DOHH2 (cell line): ENCODE results near the gene TBCD.
A peak's percentile ranks its signal among the peaks of the same experiment; 100 is the strongest.
"Not testable (repeated sequence)": the region's sequence is repeated elsewhere in the genome, so short reads cannot be mapped to it uniquely, and the experiment has no call there.

Experiments
- H3F3A ChIP-seq: fragments of 200-600 bp; sonication (generic), shearing (Covaris generic); 2 replicates; pipeline ENCODE4 v1.6.0; 2016; ENCODE audit warnings: antibody characterized with exemption, mild to moderate bottlenecking; ENCODE audit not compliant: control insufficient read depth, insufficient read depth
- H3K27ac ChIP-seq: fragments of 200-600 bp; sonication (generic); 2 replicates; pipeline ENCODE4 v1.5.1; 2014; ENCODE audit warnings: low read depth, mild to moderate bottlenecking, low read length, moderate library complexity
- H3K27me3 ChIP-seq: fragments of 200-600 bp; sonication (generic); 2 replicates; pipeline ENCODE4 v1.6.1; 2014; ENCODE audit warnings: mild to moderate bottlenecking, low read length, mixed read lengths; ENCODE audit not compliant: control insufficient read depth
- H3K36me3 ChIP-seq: fragments of 200-600 bp; sonication (generic); 2 replicates; pipeline ENCODE4 v1.6.1; 2014; ENCODE audit warnings: mild to moderate bottlenecking, low read length, moderate library complexity, mixed read lengths; ENCODE audit not compliant: control insufficient read depth
- H3K4me1 ChIP-seq: fragments of 200-600 bp; sonication (generic); 2 replicates; pipeline ENCODE4 v1.6.1; 2014; ENCODE audit warnings: mild to moderate bottlenecking, low read length, mixed read lengths; ENCODE audit not compliant: control insufficient read depth
- H3K4me2 ChIP-seq: fragments of 200-600 bp; sonication (generic); 2 replicates; pipeline ENCODE4 v1.6.0; 2014; ENCODE audit warnings: mild to moderate bottlenecking, low read length, moderate library complexity
- H3K4me3 ChIP-seq: fragments of 200-600 bp; sonication (generic); 2 replicates; pipeline ENCODE4 v1.5.1; 2014; ENCODE audit warnings: mild to moderate bottlenecking, low read length, mixed read lengths
- H3K79me2 ChIP-seq: fragments of 200-600 bp; sonication (generic); 2 replicates; pipeline ENCODE4 v1.6.1; 2014; ENCODE audit warnings: mild to moderate bottlenecking, low read length, mixed read lengths; ENCODE audit not compliant: control insufficient read depth
- H3K9me2 ChIP-seq: fragments of 200-600 bp; sonication (generic); replicated peaks from 2 replicates; pipeline ENCODE4 v1.6.1; 2014; ENCODE audit warnings: mild to moderate bottlenecking, low read length, mixed read lengths; ENCODE audit not compliant: control insufficient read depth
- H3K9me3 ChIP-seq: fragments of 200-600 bp; sonication (generic); 2 replicates; pipeline ENCODE4 v1.6.1; 2014; ENCODE audit warnings: antibody characterized with exemption, low read length, mixed read lengths; ENCODE audit not compliant: control insufficient read depth, insufficient read depth
- H4K20me1 ChIP-seq: fragments of 200-600 bp; sonication (generic); 2 replicates; pipeline ENCODE4 v1.6.0; 2014; ENCODE audit warnings: low read depth, mild to moderate bottlenecking, antibody characterized with exemption, low read length, moderate library complexity; ENCODE audit not compliant: control insufficient read depth, insufficient read depth
- EZH2phosphoT487 ChIP-seq: fragments of 200-600 bp; sonication (generic); IDR thresholded peaks from 2 replicates; pipeline ENCODE4 v1.6.1; 2017; ENCODE audit warnings: borderline replicate concordance, mild to moderate bottlenecking, antibody characterized with exemption, low read length, moderate library complexity, mixed read lengths
- TF ChIP-seq, protein P1 (sequence below): fragments of 200-600 bp; sonication (generic); IDR thresholded peaks from one replicate; pipeline ENCODE4 v1.5.1; 2014; ENCODE audit warnings: antibody characterized with exemption, mild to moderate bottlenecking, low read depth, low read length; ENCODE audit not compliant: poor library complexity, severe bottlenecking

Gene TBCD

DNA sequence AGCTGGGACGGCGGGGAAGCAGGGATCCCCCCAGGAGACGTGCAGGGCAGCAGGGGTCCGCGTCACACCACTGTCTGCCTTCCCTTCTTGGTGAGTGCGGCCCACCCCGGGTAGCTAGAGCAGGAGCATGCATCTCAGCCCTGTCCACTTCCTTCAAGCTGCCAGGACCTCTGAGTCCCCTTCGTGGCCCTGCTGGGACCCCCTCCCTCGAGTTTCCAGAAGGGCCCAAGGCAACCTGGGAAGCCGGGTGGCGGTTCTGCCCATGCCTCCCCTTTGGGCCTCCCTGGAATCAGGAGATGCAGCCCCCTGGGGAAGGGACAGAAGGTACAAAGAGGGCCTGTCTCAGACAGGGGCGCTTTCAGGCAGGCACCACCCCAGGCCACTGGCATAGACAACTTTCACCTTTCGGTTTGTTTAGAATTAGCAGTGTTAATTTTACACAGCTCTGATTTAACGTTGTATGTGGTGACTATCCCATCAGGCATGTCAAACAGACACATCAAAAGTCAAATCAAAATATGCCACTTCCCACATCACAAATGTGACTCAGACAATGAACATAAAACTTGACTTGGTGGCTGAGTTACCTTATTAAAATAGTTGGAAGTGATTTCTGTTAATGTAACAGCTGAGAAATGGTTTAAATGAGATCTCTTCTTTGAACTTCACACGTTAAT, 233.0 kb downstream of the TBCD start:
- no peak for TF ChIP-seq EZH2phosphoT487
- TF ChIP-seq, protein P1, sequence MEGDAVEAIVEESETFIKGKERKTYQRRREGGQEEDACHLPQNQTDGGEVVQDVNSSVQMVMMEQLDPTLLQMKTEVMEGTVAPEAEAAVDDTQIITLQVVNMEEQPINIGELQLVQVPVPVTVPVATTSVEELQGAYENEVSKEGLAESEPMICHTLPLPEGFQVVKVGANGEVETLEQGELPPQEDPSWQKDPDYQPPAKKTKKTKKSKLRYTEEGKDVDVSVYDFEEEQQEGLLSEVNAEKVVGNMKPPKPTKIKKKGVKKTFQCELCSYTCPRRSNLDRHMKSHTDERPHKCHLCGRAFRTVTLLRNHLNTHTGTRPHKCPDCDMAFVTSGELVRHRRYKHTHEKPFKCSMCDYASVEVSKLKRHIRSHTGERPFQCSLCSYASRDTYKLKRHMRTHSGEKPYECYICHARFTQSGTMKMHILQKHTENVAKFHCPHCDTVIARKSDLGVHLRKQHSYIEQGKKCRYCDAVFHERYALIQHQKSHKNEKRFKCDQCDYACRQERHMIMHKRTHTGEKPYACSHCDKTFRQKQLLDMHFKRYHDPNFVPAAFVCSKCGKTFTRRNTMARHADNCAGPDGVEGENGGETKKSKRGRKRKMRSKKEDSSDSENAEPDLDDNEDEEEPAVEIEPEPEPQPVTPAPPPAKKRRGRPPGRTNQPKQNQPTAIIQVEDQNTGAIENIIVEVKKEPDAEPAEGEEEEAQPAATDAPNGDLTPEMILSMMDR: no peak
- Histone ChIP-seq H3F3A (peaks cover 3% of the 10 kb centered on the region; the same call in 1 of the 2 replicates), H3K9me3 (peaks cover 4% of the 10 kb centered on the region; the same call in 1 of the 2 replicates), H3K27me3 (no peaks in the 10 kb centered on the region), H4K20me1 (no peaks in the 10 kb centered on the region), H3K4me2 (no peak overlapping the region), H3K79me2 (no peaks in the 10 kb centered on the region), H3K4me1 (peaks cover 48% of the 10 kb centered on the region), H3K4me3 (no peak overlapping the region), H3K36me3 (peaks cover 1% of the 10 kb centered on the region), H3K9me2 (no peaks in the 10 kb centered on the region), H3K27ac (no peak overlapping the region)

- H4K20me1 ChIP-seq: no peaks in the 10 kb centered on the region
- no peaks in the 10 kb centered on the region for H3K9me2 ChIP-seq
- TF ChIP-seq, protein P1: no peak
- no peak for TF ChIP-seq EZH2phosphoT487
- H3K9me3 ChIP-seq: peaks cover 4% of the 10 kb centered on the region; the same call in 1 of the 2 replicates
- peaks cover 43% of the 10 kb centered on the region for H3K4me1 ChIP-seq
- H3K27me3 ChIP-seq: no peaks in the 10 kb centered on the region
- peaks cover 5% of the 10 kb centered on the region for H3K36me3 ChIP-seq
- no peak overlapping the region for H3K27ac ChIP-seq
- peaks cover 3% of the 10 kb centered on the region; the same call in 1 of the 2 replicates for H3F3A ChIP-seq
- no peak overlapping the region for H3K4me3 ChIP-seq
- peak overlapping the region; percentile 60 for H3K4me2 ChIP-seq
- H3K79me2 ChIP-seq: no peaks in the 10 kb centered on the region
Measured at GRCh38 chr17:82985428-82985805, 233.6 kb downstream of the TBCD start.

GRCh38 chr17:82985973-82986372, 234.1 kb downstream of the TBCD start:
- Histone ChIP-seq H3K4me3 (peak overlapping the region; percentile 41), H3K4me1 (peaks cover 38% of the 10 kb centered on the region), H3K9me2 (no peaks in the 10 kb centered on the region), H3K4me2 (peak overlapping the region; percentile 60), H3K79me2 (no peaks in the 10 kb centered on the region), H3K36me3 (peaks cover 5% of the 10 kb centered on the region), H4K20me1 (no peaks in the 10 kb centered on the region), H3K27ac (no peak overlapping the region), H3K27me3 (no peaks in the 10 kb centered on the region), H3F3A (peaks cover 3% of the 10 kb centered on the region; the same call in 1 of the 2 replicates), H3K9me3 (peaks cover 4% of the 10 kb centered on the region; the same call in 1 of the 2 replicates)
- TF ChIP-seq, protein P1: no peak
- no peak for TF ChIP-seq EZH2phosphoT487

DNA sequence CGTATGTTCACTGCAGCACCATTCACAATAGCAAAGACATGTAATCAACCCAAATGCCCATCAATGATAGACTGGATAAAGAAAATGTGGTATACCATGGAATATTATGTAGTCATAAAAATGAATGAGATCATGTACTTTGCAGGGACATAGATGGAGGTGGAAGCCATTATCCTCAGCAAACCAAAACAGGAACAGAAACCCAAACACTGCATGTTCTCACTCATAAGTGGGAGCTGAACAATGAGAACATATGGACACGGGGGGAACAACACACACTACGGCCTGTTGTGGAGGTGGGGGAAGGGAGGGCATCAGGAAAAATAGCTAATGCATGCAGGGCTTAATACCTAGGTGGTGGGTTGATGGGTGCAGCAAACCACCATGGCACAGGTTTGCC, 237.2 kb downstream of the TBCD start:
- H3K79me2 ChIP-seq, H3F3A ChIP-seq, H3K4me2 ChIP-seq, H4K20me1 ChIP-seq, H3K27me3 ChIP-seq, H3K4me3 ChIP-seq, H3K9me2 ChIP-seq, H3K27ac ChIP-seq, H3K36me3 ChIP-seq: not testable (repeated sequence)
- H3K4me1 ChIP-seq: peaks cover 22% of the 10 kb centered on the region
- peaks cover 13% of the 10 kb centered on the region; the same call in 1 of the 2 replicates for H3K9me3 ChIP-seq
